GM12878 (cell line): ENCODE results near the gene ALKBH8. TPM values are rescaled to one million over a fixed set of nuclear protein-coding genes. Genes with fewer than 3 reads are reported as not detected.

Experiments used
- ATAC-seq: fragments of 200-7000 bp; cut with Tn5 transposase; 3 replicates; pipeline ENCODE4 v1.9.1; 2020; ENCODE audit warnings: mild to moderate bottlenecking, moderate library complexity
- Bru-seq: library from RNA; stranded (reverse); fragments of 400-500 nt; gene quantifications from one replicate; lab custom pipeline; 2021; lab: Mats Ljungman, UMichigan
- BruChase-seq, 2 experiments: library from RNA; stranded (reverse); fragments of 400-500 nt; gene quantifications; one replicate each; lab custom pipeline; 2021; lab: Mats Ljungman, UMichigan
- BruUV-seq: library from RNA; stranded (reverse); fragments of 400-500 nt; replicated peaks from 2 replicates; lab custom pipeline; 2021; lab: Mats Ljungman, UMichigan
- CTCF ChIA-PET: fragments of 300-600 bp; sonication (Branson Sonifier 250); formaldehyde crosslinking; extraction: SDS; loops from one replicate; lab custom pipeline; 2021; ENCODE audit warnings: inconsistent platforms; lab: Yijun Ruan, JAX
- POLR2A ChIA-PET: fragments of 350-600 bp; formaldehyde crosslinking; extraction: SDS; loops from one replicate; lab custom pipeline; 2021; ENCODE audit warnings: inconsistent platforms; lab: Charles Lee
- RAD21 ChIA-PET: fragments of 300-600 bp; sonication (Branson Sonifier 250); formaldehyde crosslinking; loops from one replicate; lab custom pipeline; 2023; ENCODE audit warnings: antibody characterized with exemption; ENCODE audit not compliant: unreplicated experiment; lab: Charles Lee
- SMC1A ChIA-PET: fragments of 300-600 bp; sonication (Branson Sonifier 250); formaldehyde crosslinking; loops from one replicate; lab custom pipeline; 2023; ENCODE audit not compliant: unreplicated experiment, uncharacterized antibody; lab: Charles Lee
- DNase-seq: peaks from one replicate; pipeline ENCODE4 v3.0.0-alpha.2; 2011; ENCODE audit warnings: low read depth, low spot score
- FAIRE-seq: peaks from 3 replicates; lab custom pipeline; 2011; peaks lifted over from hg19 to GRCh38; lab: Jason Lieb, UNC
- H2AFZ ChIP-seq: 2 replicates; pipeline ENCODE4 v1.6.0; 2011; ENCODE audit warnings: low read depth, low read length, control low read depth; ENCODE audit not compliant: control insufficient read depth
- H3K27ac ChIP-seq: 2 replicates; pipeline ENCODE4 v1.5.1; 2011; ENCODE audit warnings: control low read depth; ENCODE audit not compliant: control insufficient read depth, insufficient read depth
- H3K27me3 ChIP-seq, 2 experiments: replicated peaks in 1 of 2; 2 replicates each; pipeline versions ENCODE4 v1.6.0 to v1.6.1; 2011; ENCODE audit warnings: low read length in 1 of 2; ENCODE audit not compliant: control insufficient read depth in 2 of 2, insufficient read depth in 2 of 2
- H3K36me3 ChIP-seq, 2 experiments: 2 replicates each; pipeline ENCODE4 v1.5.1; 2011; ENCODE audit warnings: low read length in 1 of 2; ENCODE audit not compliant: control insufficient read depth in 2 of 2, insufficient read depth in 2 of 2
- H3K4me1 ChIP-seq: 2 replicates; pipeline ENCODE4 v1.6.1; 2011; ENCODE audit warnings: mild to moderate bottlenecking, low read length, moderate library complexity, mixed read lengths; ENCODE audit not compliant: control insufficient read depth, insufficient read depth
- H3K4me2 ChIP-seq: 2 replicates; pipeline ENCODE4 v1.6.0; 2011; ENCODE audit warnings: control low read depth; ENCODE audit not compliant: control insufficient read depth, insufficient read depth
- H3K4me3 ChIP-seq: fragments of 200-600 bp; sonication (generic); 2 replicates; pipeline ENCODE4 v1.5.1; 2016
- H3K79me2 ChIP-seq: 2 replicates; pipeline ENCODE4 v1.6.0; 2011; ENCODE audit warnings: low read length; ENCODE audit not compliant: control insufficient read depth, insufficient read depth
- H3K9ac ChIP-seq: 2 replicates; pipeline ENCODE4 v1.8.0; 2011; ENCODE audit warnings: low read length, control low read depth, mixed read lengths; ENCODE audit not compliant: control insufficient read depth, insufficient read depth
- H3K9me3 ChIP-seq: replicated peaks from 3 replicates; pipeline ENCODE4 v1.5.1; 2011; ENCODE audit warnings: mild to moderate bottlenecking, low read length; ENCODE audit not compliant: control insufficient read depth, insufficient read depth
- H4K20me1 ChIP-seq: 2 replicates; pipeline ENCODE4 v1.6.0; 2011; ENCODE audit not compliant: control insufficient read depth, insufficient read depth
- CBX3 ChIP-seq: fragments of 200-600 bp; sonication (generic); IDR thresholded peaks from 2 replicates; pipeline ENCODE4 v1.6.1; 2016; ENCODE audit warnings: low read depth, borderline replicate concordance
- ESRRA ChIP-seq: IDR thresholded peaks from 2 replicates; pipeline ENCODE4 v1.6.1; 2012; ENCODE audit warnings: mild to moderate bottlenecking, low read length, improper control_type of control experiment
- ETV6 ChIP-seq, 2 experiments: fragments of 450-650 bp in 1 of 2; IDR thresholded peaks in 1 of 2; conservative IDR thresholded peaks in 1 of 2; 2 replicates each; pipeline ENCODE4 v1.6.1; 2014; ENCODE audit warnings: antibody characterized with exemption in 1 of 2, borderline replicate concordance in 1 of 2, low read depth in 1 of 2, mild to moderate bottlenecking in 1 of 2, moderate library complexity in 1 of 2
- GABPA ChIP-seq: IDR thresholded peaks from 2 replicates; pipeline ENCODE4 v1.6.1; 2014; ENCODE audit warnings: antibody characterized with exemption, low read depth, mild to moderate bottlenecking, inconsistent platforms
- KAT2A ChIP-seq: conservative IDR thresholded peaks from 2 replicates; pipeline ENCODE4 v1.6.1; 2011; ENCODE audit warnings: low read depth, low read length; ENCODE audit not compliant: control insufficient read depth
- MEF2B ChIP-seq: fragments of 450-650 bp; IDR thresholded peaks from 2 replicates; pipeline ENCODE4 v1.6.1; 2018; ENCODE audit warnings: mild to moderate bottlenecking, moderate library complexity; ENCODE audit not compliant: partially characterized antibody, poor library complexity, severe bottlenecking
- MYB ChIP-seq: fragments of 150-350 bp; IDR thresholded peaks from 2 replicates; pipeline ENCODE4 v1.6.1; 2014; ENCODE audit warnings: mild to moderate bottlenecking, low read depth, low read length, borderline replicate concordance
- PML ChIP-seq: IDR thresholded peaks from 2 replicates; pipeline ENCODE4 v1.6.1; 2012; ENCODE audit warnings: low read length, inconsistent platforms
- SIN3A ChIP-seq: IDR thresholded peaks from 2 replicates; pipeline ENCODE4 v1.6.1; 2012; ENCODE audit warnings: low read depth, low read length, improper control_type of control experiment
- WGBS: methylation state at CpG from one replicate; pipeline ENCODE4 v1.1.6; 2016; ENCODE audit warnings: low lambda C conversion rate; ENCODE audit not compliant: insufficient replicate concordance, insufficient coverage; ENCODE audit errors: missing lambda C conversion rate; 5-methylcytosine and 5-hydroxymethylcytosine counted together
- in situ Hi-C: fragments of 300-500 bp; cut with MboI; formaldehyde crosslinking; loops from 9 replicates; pipeline ENCODE4 v1.14.3; 2018; ENCODE audit warnings: mixed read lengths
- intact Hi-C: fragments of 100-400 bp; cut with micrococcal nuclease; formaldehyde crosslinking; loops from one replicate; pipeline ENCODE4 v1.14.2; 2022; ENCODE audit not compliant: unreplicated experiment
- long read RNA-seq, 2 experiments: library from polyadenylated mRNA; unstranded; transcript quantifications; one replicate each; pipeline ENCODE4 v2.0.0, GENCODE V29; 2019 to 2020
- polyA minus RNA-seq, 3 experiments: library from RNA; depleted of rRNA, polyadenylated mRNA; stranded (reverse); fragments of >200 nt; gene quantifications; 2 replicates each; pipeline ENCODE4 v1.2.3, GENCODE V29; 2011
- polyA plus RNA-seq, 11 experiments: library from polyadenylated mRNA; depleted of rRNA in 4 of 11; unstranded in 6 of 11; stranded (reverse) in 5 of 11; fragments of >200 nt; fragmentation: Nextera tagmentation in 4 of 11; fragmentation: Illumina TruSeq in 1 of 11; extraction: Ambion mirVana in 4 of 11; extraction: Trizol in 1 of 11; gene quantifications; 1 replicate in 1 of 11; 2 replicates in 10 of 11; pipeline versions ENCODE4 v1.2.1 to v1.2.3, GENCODE V29; 2011 to 2016; ENCODE audit warnings: inconsistent platforms in 2 of 11, missing spikeins in 2 of 11, low read depth in 1 of 11
- total RNA-seq, 4 experiments: library from RNA; depleted of rRNA in 3 of 4; stranded (reverse); fragments of >200 nt in 3 of 4; fragmentation: Illumina TruSeq in 1 of 4; extraction: Trizol in 1 of 4; gene quantifications; 2 replicates each; pipeline versions ENCODE4 v1.2.1 to v1.2.3, GENCODE V29; 2013 to 2021
- TF ChIP-seq, protein P1 (sequence below): IDR thresholded peaks from 2 replicates; pipeline ENCODE4 v1.6.1; 2012; ENCODE audit warnings: mild to moderate bottlenecking, low read depth, low read length

Gene ALKBH8, protein sequence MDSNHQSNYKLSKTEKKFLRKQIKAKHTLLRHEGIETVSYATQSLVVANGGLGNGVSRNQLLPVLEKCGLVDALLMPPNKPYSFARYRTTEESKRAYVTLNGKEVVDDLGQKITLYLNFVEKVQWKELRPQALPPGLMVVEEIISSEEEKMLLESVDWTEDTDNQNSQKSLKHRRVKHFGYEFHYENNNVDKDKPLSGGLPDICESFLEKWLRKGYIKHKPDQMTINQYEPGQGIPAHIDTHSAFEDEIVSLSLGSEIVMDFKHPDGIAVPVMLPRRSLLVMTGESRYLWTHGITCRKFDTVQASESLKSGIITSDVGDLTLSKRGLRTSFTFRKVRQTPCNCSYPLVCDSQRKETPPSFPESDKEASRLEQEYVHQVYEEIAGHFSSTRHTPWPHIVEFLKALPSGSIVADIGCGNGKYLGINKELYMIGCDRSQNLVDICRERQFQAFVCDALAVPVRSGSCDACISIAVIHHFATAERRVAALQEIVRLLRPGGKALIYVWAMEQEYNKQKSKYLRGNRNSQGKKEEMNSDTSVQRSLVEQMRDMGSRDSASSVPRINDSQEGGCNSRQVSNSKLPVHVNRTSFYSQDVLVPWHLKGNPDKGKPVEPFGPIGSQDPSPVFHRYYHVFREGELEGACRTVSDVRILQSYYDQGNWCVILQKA
- total RNA-seq (2013; cell fraction: nucleolus; rRNA removed) = 21.7 and 25.8 TPM in 2 replicates
- total RNA-seq (2014; rRNA removed) = 8.5 TPM in 2 replicates
- total RNA-seq (2014; rRNA removed; fragmentation: Illumina TruSeq; extraction: Trizol) = 12.0 and 13.1 TPM in 2 replicates
- total RNA-seq (2021) = 8.4 and 9.1 TPM in 2 replicates
- 2.3 TPM for polyA plus RNA-seq (2011; ENCODE audit: low read depth)
- 11.0 and 18.1 TPM in 2 replicates for polyA plus RNA-seq (2011; rRNA removed)
- 3.5 and 4.1 TPM in 2 replicates for polyA plus RNA-seq (2011; cell fraction: cytosol; rRNA removed)
- polyA plus RNA-seq (2011; cell fraction: nucleus; rRNA removed) = 5.4 and 7.7 TPM in 2 replicates
- polyA plus RNA-seq (2012) = 3.6 and 4.6 TPM in 2 replicates
- 12.0 and 12.1 TPM in 2 replicates for polyA plus RNA-seq (2014; fragmentation: Illumina TruSeq; extraction: Trizol)
- polyA plus RNA-seq (2014; fragmentation: Nextera tagmentation; extraction: Ambion mirVana) = 1 to 10 TPM; 4.6 to 4.7 TPM
- 6.5 and 6.7 TPM in 2 replicates for polyA plus RNA-seq (2014; rRNA removed)
- polyA plus RNA-seq (2016; fragmentation: Nextera tagmentation; extraction: Ambion mirVana) = 10 to 100 TPM; 10.6 to 11.6 TPM
- 8.6 and 14.5 TPM in 2 replicates for polyA minus RNA-seq (2011; rRNA and poly(A)+ RNA removed)
- 3.5 and 5.5 TPM in 2 replicates for polyA minus RNA-seq (2011; cell fraction: cytosol; rRNA and poly(A)+ RNA removed)
- 5.8 and 9.8 TPM in 2 replicates for polyA minus RNA-seq (2011; cell fraction: nucleus; rRNA and poly(A)+ RNA removed)
- percentile 71 among the genes with signal in this experiment for Bru-seq, nascent RNA
- percentile 50 among the genes with signal in this experiment for BruChase-seq, experiment 1, labeled RNA remaining after a 6-hour chase
- percentile 60 among the genes with signal in this experiment for BruChase-seq, experiment 2, labeled RNA remaining after a 2-hour chase
- long read RNA-seq, experiment 1, full-length matches to known transcripts = 7 of 8 reads
- long read RNA-seq, experiment 1, partial matches to known transcripts = 0 of 8 reads
- long read RNA-seq, experiment 1, other reads (novel, unspliced or antisense) = 1 of 8 reads
- long read RNA-seq, experiment 2, full-length matches to known transcripts = 63 of 105 reads
- long read RNA-seq, experiment 2, partial matches to known transcripts = 10 of 105 reads
- long read RNA-seq, experiment 2, other reads (novel, unspliced or antisense) = 32 of 105 reads

DNA sequence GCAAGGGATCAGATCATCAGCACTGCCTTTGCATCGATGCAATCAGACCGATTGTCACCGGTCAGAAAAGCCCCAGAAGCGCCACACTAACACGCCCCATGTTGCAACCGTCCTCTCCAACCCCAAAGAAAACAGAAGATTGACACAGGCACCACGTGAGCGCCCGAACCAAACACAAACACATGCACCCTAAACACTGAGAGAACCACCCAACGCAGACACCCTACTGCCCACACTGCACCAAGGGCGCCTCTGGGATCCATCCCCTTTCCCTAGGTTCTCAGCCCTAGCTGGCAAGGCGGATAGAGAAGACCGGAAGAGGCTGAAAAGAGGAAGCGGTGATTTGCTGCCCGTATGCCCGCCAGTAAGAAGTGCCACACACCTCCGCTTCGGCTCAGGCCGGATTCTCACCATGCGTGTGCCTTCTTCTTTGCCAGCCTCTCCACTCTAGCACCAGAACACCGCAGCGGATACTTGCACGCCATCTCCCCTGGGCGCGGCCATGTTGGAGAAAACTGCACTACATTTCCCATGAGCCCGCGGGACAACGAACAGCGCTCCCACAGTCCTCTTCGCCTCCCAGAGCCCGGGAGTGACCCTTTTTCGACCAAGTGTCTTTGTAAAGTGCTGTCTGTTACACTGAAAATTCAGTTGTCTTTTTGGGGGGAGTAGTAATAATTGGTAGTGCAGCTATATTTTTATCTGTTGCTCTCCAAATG is at the start of gene ALKBH8:
ALKBH8 (minus strand) TSS at position 517 of the 719 bp plus-strand sequence. CDS start 4,842 bp downstream, outside the sequence.
- H3K27ac ChIP-seq = peak within 1 kb of the TSS; percentile 89
- H3K4me2 ChIP-seq = peak within 1 kb of the TSS; percentile 81
- intact Hi-C loops = loop anchor here (2.0 to 10.0 kb wide), 3 partner anchors 293 to 439 kb away; partner anchors contain the start of genes CUL5 and SLC35F2
- FAIRE-seq (peak; percentile 65), DNase-seq (peak; percentile 50), ATAC-seq (peak; percentile 89)
- WGBS = under 1% methylated on average over 32 of the region's 32 CpGs
- H4K20me1 ChIP-seq = no peaks in the 10 kb centered on the region
- CTCF ChIA-PET = interaction anchor here (0.6 to 21.8 kb wide), 10 partner anchors 11 to 319 kb away, joined by 3 to 536 read pairs (median 26); no protein-coding TSS in a partner anchor
- H3K4me1 ChIP-seq = peaks cover 25% of the 10 kb centered on the region
- H3K79me2 ChIP-seq = peaks cover 22% of the 10 kb centered on the region
- RAD21 ChIA-PET = interaction anchor here (1.1 to 10.5 kb wide), 4 partner anchors 19 to 205 kb away, joined by 3 to 120 read pairs (median 5); no protein-coding TSS in a partner anchor
- BruUV-seq = no TSS peak
- peak within 1 kb of the TSS; percentile 94 for H3K9ac ChIP-seq
- peak within 1 kb of the TSS; percentile 99 for H2AFZ ChIP-seq
- no peaks in the 10 kb centered on the region for H3K27me3 ChIP-seq
- no peaks in the 10 kb centered on the region for H3K9me3 ChIP-seq
- SMC1A ChIA-PET = interaction anchor here (0.8 to 11.1 kb wide), 8 partner anchors 9 to 206 kb away, joined by 3 to 249 read pairs (median 6); no protein-coding TSS in a partner anchor
- in situ Hi-C loops = no loop called here
- peak within 1 kb of the TSS; percentile 71 for H3K4me3 ChIP-seq
- POLR2A ChIA-PET = interaction anchor here (0.8 kb wide), 1 partner anchor 102 kb away, joined by 3 read pairs; no protein-coding TSS in a partner anchor
- no peaks in the 10 kb centered on the region for H3K36me3 ChIP-seq
- TF ChIP-seq KAT2A (no peak), PML (peak; percentile 78; the same call in 1 of the 2 replicates), MYB (no peak), MEF2B (peak; percentile 20), SIN3A (peak; percentile 86), ESRRA (no peak), CBX3 (no peak), GABPA (0 out of 2 replicates have a peak, but pooled peaks have one; percentile 62), ETV6 (conservative IDR thresholded peaks at IDR 0.05 in 1 of 2, IDR thresholded peaks at IDR 0.05 in 1 of 2; ENCODE audit: borderline replicate concordance in 1 of 2, low read depth in 1 of 2) (no peak)
- TF ChIP-seq, protein P1, sequence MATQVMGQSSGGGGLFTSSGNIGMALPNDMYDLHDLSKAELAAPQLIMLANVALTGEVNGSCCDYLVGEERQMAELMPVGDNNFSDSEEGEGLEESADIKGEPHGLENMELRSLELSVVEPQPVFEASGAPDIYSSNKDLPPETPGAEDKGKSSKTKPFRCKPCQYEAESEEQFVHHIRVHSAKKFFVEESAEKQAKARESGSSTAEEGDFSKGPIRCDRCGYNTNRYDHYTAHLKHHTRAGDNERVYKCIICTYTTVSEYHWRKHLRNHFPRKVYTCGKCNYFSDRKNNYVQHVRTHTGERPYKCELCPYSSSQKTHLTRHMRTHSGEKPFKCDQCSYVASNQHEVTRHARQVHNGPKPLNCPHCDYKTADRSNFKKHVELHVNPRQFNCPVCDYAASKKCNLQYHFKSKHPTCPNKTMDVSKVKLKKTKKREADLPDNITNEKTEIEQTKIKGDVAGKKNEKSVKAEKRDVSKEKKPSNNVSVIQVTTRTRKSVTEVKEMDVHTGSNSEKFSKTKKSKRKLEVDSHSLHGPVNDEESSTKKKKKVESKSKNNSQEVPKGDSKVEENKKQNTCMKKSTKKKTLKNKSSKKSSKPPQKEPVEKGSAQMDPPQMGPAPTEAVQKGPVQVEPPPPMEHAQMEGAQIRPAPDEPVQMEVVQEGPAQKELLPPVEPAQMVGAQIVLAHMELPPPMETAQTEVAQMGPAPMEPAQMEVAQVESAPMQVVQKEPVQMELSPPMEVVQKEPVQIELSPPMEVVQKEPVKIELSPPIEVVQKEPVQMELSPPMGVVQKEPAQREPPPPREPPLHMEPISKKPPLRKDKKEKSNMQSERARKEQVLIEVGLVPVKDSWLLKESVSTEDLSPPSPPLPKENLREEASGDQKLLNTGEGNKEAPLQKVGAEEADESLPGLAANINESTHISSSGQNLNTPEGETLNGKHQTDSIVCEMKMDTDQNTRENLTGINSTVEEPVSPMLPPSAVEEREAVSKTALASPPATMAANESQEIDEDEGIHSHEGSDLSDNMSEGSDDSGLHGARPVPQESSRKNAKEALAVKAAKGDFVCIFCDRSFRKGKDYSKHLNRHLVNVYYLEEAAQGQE = no peak
